ENCODE data around the gene RAVER2.

RAVER2 gene

GRCh38 chr1:64848136-64848535 lies 103.3 kb downstream of the RAVER2 start:
- no peak for DNase-seq

- no peak for DNase-seq
Observed at GRCh38 chr1:64848803-64849202, 103.9 kb downstream of the RAVER2 start.

GRCh38 chr1:64849942-64850341 lies 105.1 kb downstream of the RAVER2 start:
- DNase-seq, result no peak

- no peak for DNase-seq
Observed at GRCh38 chr1:64850846-64851245, 106.0 kb downstream of the RAVER2 start.

- no peak for DNase-seq
Observed at GRCh38 chr1:64851664-64852063, 106.8 kb downstream of the RAVER2 start.

- no peak for DNase-seq
Observed at GRCh38 chr1:64854674-64855073, 109.8 kb downstream of the RAVER2 start.

GRCh38 chr1:64855557-64855956 lies 110.7 kb downstream of the RAVER2 start:
- no peak for DNase-seq

GRCh38 chr1:64856553-64856952 lies 111.7 kb downstream of the RAVER2 start:
- no peak for DNase-seq

GRCh38 chr1:64857347-64857746 lies 112.5 kb downstream of the RAVER2 start:
- no peak for DNase-seq

GRCh38 chr1:64861611-64862010 lies 116.7 kb downstream of the RAVER2 start:
- no peak for DNase-seq

GRCh38 chr1:64864018-64864940 lies 119.4 kb downstream of the RAVER2 start:
- no peak for DNase-seq

- DNase-seq, result no peak
Observed at GRCh38 chr1:64865105-64865757, 120.4 kb downstream of the RAVER2 start.

GRCh38 chr1:64866689-64867088 lies 121.8 kb downstream of the RAVER2 start:
- DNase-seq, result no peak

GRCh38 chr1:64867266-64867665 lies 122.4 kb downstream of the RAVER2 start:
- DNase-seq, result no peak

GRCh38 chr1:64871256-64871655 lies 126.4 kb downstream of the RAVER2 start:
- DNase-seq, result no peak

- no peak for DNase-seq
Observed at GRCh38 chr1:64872067-64872466, 127.2 kb downstream of the RAVER2 start.

- no peak for DNase-seq
Observed at GRCh38 chr1:64873576-64873975, 128.7 kb downstream of the RAVER2 start.

- DNase-seq, result no peak
Observed at GRCh38 chr1:64874666-64875065, 129.8 kb downstream of the RAVER2 start.

GRCh38 chr1:64875101-64875500 lies 130.2 kb downstream of the RAVER2 start:
- no peak for DNase-seq

GRCh38 chr1:64875606-64876005 lies 130.7 kb downstream of the RAVER2 start:
- DNase-seq, result no peak

GRCh38 chr1:64877151-64877550 lies 132.3 kb downstream of the RAVER2 start:
- no peak for DNase-seq

- DNase-seq, result no peak
Observed at GRCh38 chr1:64877598-64877997, 132.7 kb downstream of the RAVER2 start.

- no peak for DNase-seq
Observed at GRCh38 chr1:64878090-64878489, 133.2 kb downstream of the RAVER2 start.

GRCh38 chr1:64878931-64879611 lies 134.2 kb downstream of the RAVER2 start:
- DNase-seq, result no peak

Data from activated CD8-positive, alpha-beta memory T cell treated with anti-CD3 and anti-CD28 coated beads, Interleukin-2, amount 50 U/mL, for 48 hours (primary cell).